ENCODE data around the gene AKAP10.

AKAP10 gene

GRCh38 chr17:20009302-20010098 is 31.9 kb upstream of the AKAP10 start, which contains the start of gene SPECC1:
Gene SPECC1 (plus strand): TSS chr17:20009359. CDS start chr17:20096652, 87,293 bp downstream.
- TF ChIP-seq CTCF (IDR thresholded peaks at IDR 0.05; ENCODE audit: low read length, missing control alignments): peak; percentile 38
- H3K4me3 ChIP-seq (replicated peaks; ENCODE audit: low read depth, low read length): peak within 1 kb of the TSS; percentile 57
- DNase-seq (ENCODE audit: low read depth): peak; percentile 49

DNA sequence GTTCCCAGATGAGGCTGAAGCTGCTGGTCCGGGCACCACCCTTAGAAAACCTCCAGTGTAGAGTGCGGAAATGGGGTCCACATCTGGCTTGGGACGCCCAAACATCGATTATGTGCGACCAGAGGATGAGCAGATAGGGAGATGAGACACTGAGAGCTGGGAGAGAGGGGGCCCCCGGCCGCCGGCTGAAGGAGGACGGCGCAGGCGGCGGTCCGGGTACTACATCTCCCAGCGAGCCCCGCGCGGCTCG is 31.3 kb upstream of the AKAP10 start:
- no peak for TF ChIP-seq CTCF (IDR thresholded peaks at IDR 0.05; ENCODE audit: low read length, missing control alignments)
- DNase-seq (ENCODE audit: low read depth): no peak
- H3K4me3 ChIP-seq (replicated peaks; ENCODE audit: low read depth, low read length): peak overlapping the region; percentile 57

DNA sequence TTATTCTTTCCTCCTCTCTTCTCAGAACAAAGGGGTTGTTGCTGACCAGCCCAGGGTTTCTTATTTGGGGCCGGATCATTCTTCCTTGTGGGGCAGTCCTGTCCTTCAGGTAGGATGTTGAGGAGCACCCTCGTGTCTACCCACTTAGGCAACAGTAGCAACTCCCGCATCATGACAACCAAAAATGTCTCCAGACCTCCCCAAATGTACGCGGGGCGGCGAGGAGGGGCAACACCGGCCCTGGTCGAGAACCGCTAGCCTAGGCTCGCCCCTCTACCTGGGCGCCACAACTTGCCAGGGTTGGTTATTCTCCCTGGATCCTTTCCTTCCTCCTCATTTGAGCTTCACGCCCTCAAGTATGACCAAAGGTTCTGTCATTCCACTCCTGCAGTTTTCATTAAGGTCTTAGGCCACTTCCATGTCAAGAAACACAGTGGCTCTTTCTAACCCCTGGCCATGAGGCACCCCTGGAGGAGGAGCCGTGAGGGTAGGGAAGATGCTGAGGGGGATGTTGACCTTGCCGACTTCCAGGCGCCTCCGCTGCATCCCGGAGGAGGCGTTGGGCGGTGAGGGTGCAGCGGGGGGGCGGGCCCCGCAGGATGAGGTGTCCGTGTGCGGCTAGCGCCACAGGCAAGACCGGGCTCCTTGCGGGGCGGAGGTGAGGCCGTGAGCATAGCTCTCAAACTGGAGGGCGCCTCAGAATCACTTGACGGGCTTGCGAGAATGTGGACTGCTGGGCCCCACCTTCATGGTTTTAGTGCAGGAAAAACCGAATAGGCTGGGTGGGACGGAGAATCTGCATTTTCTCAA is 30.8 kb upstream of the AKAP10 start:
- no peak for TF ChIP-seq CTCF (IDR thresholded peaks at IDR 0.05; ENCODE audit: low read length, missing control alignments)
- H3K4me3 ChIP-seq (replicated peaks; ENCODE audit: low read depth, low read length): peak overlapping the region; percentile 57
- DNase-seq (ENCODE audit: low read depth): peak; percentile 3

DNA sequence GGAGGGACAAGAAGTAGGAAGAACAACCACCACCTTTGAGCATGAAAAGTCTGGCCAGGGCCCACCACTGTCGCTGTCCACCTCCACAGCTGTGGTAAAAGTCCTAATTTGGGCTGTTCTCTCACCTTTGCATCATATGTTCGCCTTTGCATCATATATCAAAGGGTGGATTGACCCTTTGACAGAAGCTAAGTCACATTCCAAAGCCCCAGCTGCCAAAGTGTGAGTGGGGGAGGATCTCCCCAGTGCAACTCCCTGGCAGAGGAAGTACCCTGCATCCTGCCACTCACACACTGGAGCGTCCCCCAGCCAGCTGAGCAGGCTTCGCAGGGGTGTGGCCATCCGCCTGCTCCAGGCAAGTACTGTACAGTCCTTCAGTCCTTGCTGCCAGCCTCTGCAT is 18.9 kb upstream of the AKAP10 start:
- DNase-seq (ENCODE audit: low read depth): peak; percentile 24
- no peak overlapping the region for H3K4me3 ChIP-seq (replicated peaks; ENCODE audit: low read depth, low read length)
- TF ChIP-seq CTCF (IDR thresholded peaks at IDR 0.05; ENCODE audit: low read length, missing control alignments): no peak

DNA sequence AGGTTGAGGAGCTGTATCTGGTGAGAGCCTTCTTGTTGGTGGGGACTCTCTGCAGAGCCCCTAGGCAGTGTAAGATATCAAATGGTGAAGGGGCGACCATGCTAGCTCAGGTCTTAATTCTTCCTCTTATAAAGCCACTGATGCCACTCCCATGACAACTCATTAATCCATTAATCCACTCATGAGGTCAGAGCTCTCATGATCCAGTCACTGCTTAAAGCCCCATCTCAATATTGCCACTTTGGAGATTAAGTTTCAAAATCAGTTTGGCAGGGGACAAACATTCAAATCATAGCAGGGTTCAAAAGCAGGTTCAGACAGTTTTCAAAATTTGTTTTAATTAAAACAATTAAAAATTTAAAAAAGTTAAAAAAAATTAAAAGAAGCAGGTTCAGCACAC is 18.5 kb upstream of the AKAP10 start:
- no peak overlapping the region for H3K4me3 ChIP-seq (replicated peaks; ENCODE audit: low read depth, low read length)
- TF ChIP-seq CTCF (IDR thresholded peaks at IDR 0.05; ENCODE audit: low read length, missing control alignments): no peak
- no peak for DNase-seq (ENCODE audit: low read depth)

GRCh38 chr17:19992803-19993713 is 15.4 kb upstream of the AKAP10 start:
- TF ChIP-seq CTCF (IDR thresholded peaks at IDR 0.05; ENCODE audit: low read length, missing control alignments): peak; percentile 62
- DNase-seq (ENCODE audit: low read depth): peak; percentile 88
- H3K4me3 ChIP-seq (replicated peaks; ENCODE audit: low read depth, low read length): no peak overlapping the region

Measured in fibroblast of pulmonary artery (primary cell).